Adrenal gland (tissue), 12 donors: ENCODE data around the gene LYG2. TPM values are rescaled to one million over a fixed set of nuclear protein-coding genes. Genes with fewer than 3 reads are reported as not detected.

Source experiments
- DNase-seq, 7 donors: peaks; one replicate each; pipeline ENCODE4 v3.0.0-alpha.2; 2019 to 2020
- H3K27ac ChIP-seq, 5 donors: fragments of 200-600 bp; sonication (generic) in 4 of 5; 1 replicate in 3 of 5; 2 replicates in 2 of 5; pipeline versions ENCODE4 v1.5.1 to v1.8.0; 2016 to 2020; ENCODE audit warnings: mild to moderate bottlenecking in 1 of 5
- H3K27me3 ChIP-seq: fragments of 200-600 bp; 2 replicates; pipeline ENCODE4 v1.8.0; 2021
- H3K36me3 ChIP-seq, 2 donors: fragments of 200-600 bp; replicated peaks in 1 of 2; 1 replicate in 1 of 2; 2 replicates in 1 of 2; pipeline versions ENCODE4 v1.5.1 to v1.8.0; 2018 to 2022
- H3K4me1 ChIP-seq, 2 donors: fragments of 200-600 bp; replicated peaks in 1 of 2; 1 replicate in 1 of 2; 2 replicates in 1 of 2; pipeline versions ENCODE4 v1.5.1 to v1.8.0; 2018 to 2021
- H3K4me3 ChIP-seq, 4 donors: fragments of 200-600 bp; sonication (generic) in 3 of 4; one replicate each; pipeline ENCODE4 v1.5.1; 2016 to 2018
- H3K9me3 ChIP-seq, 3 donors: fragments of 200-600 bp; sonication (generic) in 1 of 3; replicated peaks in 1 of 3; 1 replicate in 2 of 3; 2 replicates in 1 of 3; pipeline versions ENCODE4 v1.5.1 to v1.8.0; 2016 to 2021
- POLR2A ChIP-seq, 2 donors: fragments of 450-650 bp; IDR thresholded peaks; one replicate each; pipeline ENCODE4 v1.6.1; 2017; ENCODE audit warnings: antibody characterized with exemption in 2 of 2, mild to moderate bottlenecking in 2 of 2, moderate library complexity in 1 of 2
- WGBS, 4 donors: extraction: QIAGEN DNeasy Blood & Tissue Kit in 2 of 4; methylation state at CpG; one replicate each; pipeline versions ENCODE4 v1.1.5 to v1.1.7; 2013 to 2017; 5-methylcytosine and 5-hydroxymethylcytosine counted together
- intact Hi-C, 2 donors: fragments of 100-400 bp; cut with DNase I; formaldehyde crosslinking; loops; one replicate each; pipeline versions ENCODE4 v1.14.1 to v1.15.0; 2022 to 2023
- polyA plus RNA-seq, 3 donors: library from polyadenylated mRNA; stranded (reverse); fragments of 200-250 nt in 2 of 3; fragments of 350-450 nt in 1 of 3; fragmentation: Illumina TruSeq in 1 of 3; extraction: RNeasy Lipid Tissue Mini Kit (QIAGEN cat#74804) in 1 of 3; gene quantifications; one replicate each; pipeline ENCODE4 v1.2.3, GENCODE V29; 2013 to 2014
- total RNA-seq, 9 donors: library from RNA; depleted of rRNA in 4 of 9; stranded (reverse); fragments of >200 nt in 4 of 9; fragments of 120-200 nt in 1 of 9; fragmentation: NEBNext Ultra II Directional in 1 of 9; extraction: Animal tissue kit (Norgen Biotek cat#: 25700) in 1 of 9; gene quantifications; one replicate each; pipeline versions ENCODE4 v1.1.0 to v1.2.4, GENCODE V29; 2013 to 2023
- TF ChIP-seq, protein P1 (sequence below), 6 experiments: fragments of 450-650 bp in 4 of 6; fragments of 200-600 bp in 2 of 6; sonication (generic) in 1 of 6; IDR thresholded peaks; 1 replicate in 5 of 6; 2 replicates in 1 of 6; pipeline versions ENCODE4 v1.5.1 to v1.8.0; 2016 to 2021; ENCODE audit warnings: antibody characterized with exemption in 6 of 6, mild to moderate bottlenecking in 2 of 6, moderate library complexity in 1 of 6
- donor health status: healthy with polysubstance abuse.
- donor health status: Bipolar disorder and iron deficiency.
- donor health status: DM: yes; HTN: yes; CAD: no.
- donor health status: DM: no; HTN: no; CAD: no.
- donor health status: DM: no; HTN: no; CAD: no.
- donor health status: DM: yes; HTN: yes; CAD: no.

The LYG2 gene
- total and polyA plus RNA-seq, 12 donors, result not detected

DNA sequence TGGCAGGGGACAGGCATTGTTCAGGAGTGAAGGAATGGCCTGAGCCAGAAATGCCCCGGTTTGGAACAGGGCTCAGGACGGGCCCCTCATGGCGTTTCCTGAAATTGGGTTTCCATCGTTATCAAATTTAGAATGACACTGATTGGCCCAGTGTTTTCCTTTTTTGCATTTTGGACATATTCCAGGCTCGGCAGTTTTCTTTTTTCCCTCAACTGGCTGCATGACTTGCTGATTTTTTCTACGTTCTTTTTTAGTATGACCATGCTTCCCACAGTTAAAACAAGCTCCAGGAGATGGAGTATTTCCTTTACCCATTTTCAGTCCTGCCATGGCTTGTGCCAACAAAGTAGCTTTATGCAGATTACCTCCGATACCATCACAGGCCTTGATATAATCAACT, 20.4 kb upstream of the LYG2 start:
- H3K9me3 ChIP-seq, result peaks cover 0 to 3% (median 0%) of the 10 kb centered on the region in 3 donors
- no peak overlapping the region for H3K4me3 ChIP-seq
- WGBS, 4 donors, result 74 to 80% (median 77%) methylated on average over 7 of the region's 7 CpGs
- H3K27me3 ChIP-seq, result no peaks in the 10 kb centered on the region
- H3K27ac ChIP-seq, result no peak overlapping the region
- intact Hi-C loops, result no loop called here
- H3K36me3 ChIP-seq, result no peaks in the 10 kb centered on the region
- no peaks in the 10 kb centered on the region for H3K4me1 ChIP-seq
- DNase-seq, result no peak
- TF ChIP-seq, protein P1, sequence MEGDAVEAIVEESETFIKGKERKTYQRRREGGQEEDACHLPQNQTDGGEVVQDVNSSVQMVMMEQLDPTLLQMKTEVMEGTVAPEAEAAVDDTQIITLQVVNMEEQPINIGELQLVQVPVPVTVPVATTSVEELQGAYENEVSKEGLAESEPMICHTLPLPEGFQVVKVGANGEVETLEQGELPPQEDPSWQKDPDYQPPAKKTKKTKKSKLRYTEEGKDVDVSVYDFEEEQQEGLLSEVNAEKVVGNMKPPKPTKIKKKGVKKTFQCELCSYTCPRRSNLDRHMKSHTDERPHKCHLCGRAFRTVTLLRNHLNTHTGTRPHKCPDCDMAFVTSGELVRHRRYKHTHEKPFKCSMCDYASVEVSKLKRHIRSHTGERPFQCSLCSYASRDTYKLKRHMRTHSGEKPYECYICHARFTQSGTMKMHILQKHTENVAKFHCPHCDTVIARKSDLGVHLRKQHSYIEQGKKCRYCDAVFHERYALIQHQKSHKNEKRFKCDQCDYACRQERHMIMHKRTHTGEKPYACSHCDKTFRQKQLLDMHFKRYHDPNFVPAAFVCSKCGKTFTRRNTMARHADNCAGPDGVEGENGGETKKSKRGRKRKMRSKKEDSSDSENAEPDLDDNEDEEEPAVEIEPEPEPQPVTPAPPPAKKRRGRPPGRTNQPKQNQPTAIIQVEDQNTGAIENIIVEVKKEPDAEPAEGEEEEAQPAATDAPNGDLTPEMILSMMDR (IDR thresholded peaks at IDR 0.05), result no peak

- intact Hi-C loops, result no loop called here
- Histone ChIP-seq H3K27ac (no peak overlapping the region), H3K36me3 (no peaks in the 10 kb centered on the region), H3K4me3 (no peak overlapping the region), H3K27me3 (no peaks in the 10 kb centered on the region), H3K4me1 (no peaks in the 10 kb centered on the region), H3K9me3 (no peaks in the 10 kb centered on the region)
- TF ChIP-seq, protein P1 (IDR thresholded peaks at IDR 0.05), result no peak
- TF ChIP-seq POLR2A (IDR thresholded peaks at IDR 0.05), result no peak
- no peak for DNase-seq
- WGBS, 4 donors, result 79 to 83% (median 81%) methylated on average over 4 of the region's 4 CpGs
Observed at GRCh38 chr2:99261242-99261641, 5.8 kb upstream of the LYG2 start.

GRCh38 chr2:99260184-99260583, 4.7 kb upstream of the LYG2 start:
- DNase-seq, result no peak
- Histone ChIP-seq H3K27ac (no peak overlapping the region), H3K4me3 (no peak overlapping the region), H3K36me3 (no peaks in the 10 kb centered on the region), H3K9me3 (no peaks in the 10 kb centered on the region), H3K27me3 (no peaks in the 10 kb centered on the region), H3K4me1 (no peaks in the 10 kb centered on the region)
- TF ChIP-seq POLR2A (IDR thresholded peaks at IDR 0.05), result no peak
- TF ChIP-seq, protein P1 (IDR thresholded peaks at IDR 0.05), result no peak
- intact Hi-C loops, result no loop called here
- WGBS, 4 donors, result 87 to 100% (median 93%) methylated on average over 2 of the region's 2 CpGs

- intact Hi-C loops, result no loop called here
- H3K4me3 ChIP-seq, result no peak overlapping the region
- no peaks in the 10 kb centered on the region for H3K27me3 ChIP-seq
- no peak for DNase-seq
- no peaks in the 10 kb centered on the region for H3K4me1 ChIP-seq
- H3K9me3 ChIP-seq, result no peaks in the 10 kb centered on the region
- no peak overlapping the region for H3K27ac ChIP-seq
- H3K36me3 ChIP-seq, result no peaks in the 10 kb centered on the region
- 77 to 92% (median 80%) methylated on average over 4 of the region's 4 CpGs for WGBS, 4 donors
- no peak for TF ChIP-seq POLR2A (IDR thresholded peaks at IDR 0.05)
- TF ChIP-seq, protein P1 (IDR thresholded peaks at IDR 0.05), result no peak
Observed at GRCh38 chr2:99259465-99259864, 4.0 kb upstream of the LYG2 start.
